Spinal cord (tissue), 10 donors: ENCODE results near the gene HYAL2. TPM values are rescaled to one million over a fixed set of nuclear protein-coding genes. Genes with fewer than 3 reads are reported as not detected.

Source experiments
- DNase-seq, 6 donors: peaks; one replicate each; pipeline versions ENCODE4 v3.0.0 to v3.0.0-alpha.2; 2013 to 2015; ENCODE audit warnings: low spot score in 6 of 6, low read depth in 4 of 6
- H3K27ac ChIP-seq: one replicate; pipeline ENCODE4 v1.5.1; 2013; ENCODE audit warnings: low read depth, low read length, control low read depth
- H3K27me3 ChIP-seq: one replicate; pipeline ENCODE4 v1.6.1; 2013; ENCODE audit warnings: low read length; ENCODE audit not compliant: control insufficient read depth, insufficient read depth
- H3K36me3 ChIP-seq: one replicate; pipeline ENCODE4 v1.6.1; 2013; ENCODE audit warnings: low read length; ENCODE audit not compliant: control insufficient read depth, insufficient read depth
- H3K4me1 ChIP-seq: one replicate; pipeline ENCODE4 v1.6.1; 2013; ENCODE audit warnings: low read length; ENCODE audit not compliant: control insufficient read depth, insufficient read depth
- H3K4me3 ChIP-seq: one replicate; pipeline ENCODE4 v1.5.1; 2013; ENCODE audit warnings: low read depth, low read length, control low read depth
- H3K9me3 ChIP-seq: one replicate; pipeline ENCODE4 v1.6.1; 2013; ENCODE audit warnings: low read length; ENCODE audit not compliant: control insufficient read depth, insufficient read depth
- WGBS: methylation state at CpG from one replicate; pipeline ENCODE4 v1.1.5; 2013; ENCODE audit warnings: missing lambda C conversion rate; ENCODE audit not compliant: insufficient coverage; 5-methylcytosine and 5-hydroxymethylcytosine counted together
- polyA plus RNA-seq, 2 donors: library from polyadenylated mRNA; unstranded; fragments of 120-200 nt; gene quantifications; one replicate each; pipeline ENCODE4 v1.2.1, GENCODE V29; 2013; ENCODE audit not compliant: insufficient read length in 2 of 2
- total RNA-seq, 2 donors: library from RNA; depleted of rRNA in 1 of 2; stranded (reverse); fragments of 120-200 nt in 1 of 2; fragments of >200 nt in 1 of 2; gene quantifications; one replicate each; pipeline versions ENCODE4 v1.2.3 to v1.2.4, GENCODE V29; 2013 to 2014
- donor health status: healthy.

The HYAL2 gene
- total and polyA plus RNA-seq, 4 donors: 30.0 to 92.3 (median 38.1) TPM

- no peak for DNase-seq
- H3K4me1 ChIP-seq: peaks cover 71% of the 10 kb centered on the region
- no peak overlapping the region for H3K4me3 ChIP-seq
- H3K36me3 ChIP-seq: peaks cover 50% of the 10 kb centered on the region
- H3K27me3 ChIP-seq: no peaks in the 10 kb centered on the region
- no peaks in the 10 kb centered on the region for H3K9me3 ChIP-seq
- WGBS: 66% methylated on average over 4 of the region's 5 CpGs
- H3K27ac ChIP-seq: peak overlapping the region; percentile 96
Measured at GRCh38 chr3:50323614-50324199, 1.2 kb upstream of the HYAL2 start.

GRCh38 chr3:50323092-50323600, 601 bp upstream of the HYAL2 start:
- H3K4me3 ChIP-seq: no peak overlapping the region
- no peaks in the 10 kb centered on the region for H3K27me3 ChIP-seq
- H3K9me3 ChIP-seq: no peaks in the 10 kb centered on the region
- WGBS: 44% methylated on average over 4 of the region's 4 CpGs
- no peak for DNase-seq
- peaks cover 71% of the 10 kb centered on the region for H3K4me1 ChIP-seq
- H3K36me3 ChIP-seq: peaks cover 56% of the 10 kb centered on the region
- peak overlapping the region; percentile 96 for H3K27ac ChIP-seq

GRCh38 chr3:50322115-50322385, 495 bp downstream of the HYAL2 start:
- Histone ChIP-seq H3K27me3 (no peaks in the 10 kb centered on the region), H3K4me3 (peak overlapping the region; percentile 89), H3K36me3 (peaks cover 67% of the 10 kb centered on the region), H3K9me3 (no peaks in the 10 kb centered on the region), H3K4me1 (peaks cover 74% of the 10 kb centered on the region), H3K27ac (peak overlapping the region; percentile 96)
- WGBS: 8% methylated on average over 14 of the region's 14 CpGs
- DNase-seq: no peak

- peaks cover 68% of the 10 kb centered on the region for H3K36me3 ChIP-seq
Measured at GRCh38 chr3:50321336-50322114, 1.0 kb downstream of the HYAL2 start.

DNA sequence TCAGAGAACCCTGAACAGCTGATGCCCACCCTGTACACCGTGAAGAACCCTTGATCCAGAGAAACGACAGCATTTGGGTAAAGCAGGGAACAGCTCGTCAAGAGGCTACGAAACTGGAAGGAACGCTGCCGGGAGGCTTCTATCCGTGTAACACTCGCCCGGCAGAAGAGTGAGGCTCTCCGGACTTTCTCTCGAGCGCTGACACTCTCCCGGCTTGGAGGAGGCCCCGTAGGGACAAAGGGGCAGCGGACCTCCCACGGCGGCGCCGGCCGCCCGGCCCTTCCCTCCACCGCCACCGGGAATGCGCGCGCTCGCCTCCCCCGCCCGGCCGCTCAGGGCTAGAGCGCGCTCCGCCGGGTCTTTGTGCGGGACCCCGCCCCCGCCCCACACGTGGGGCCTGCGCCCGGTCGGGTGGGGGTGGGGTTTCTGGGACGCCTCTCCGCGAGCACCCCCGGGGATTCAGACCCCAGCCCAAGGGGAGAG, 1.7 kb downstream of the HYAL2 start:
- Histone ChIP-seq H3K36me3 (peaks cover 68% of the 10 kb centered on the region), H3K4me3 (peak overlapping the region; percentile 89), H3K27ac (peak overlapping the region; percentile 91), H3K27me3 (no peaks in the 10 kb centered on the region), H3K4me1 (peaks cover 73% of the 10 kb centered on the region), H3K9me3 (no peaks in the 10 kb centered on the region)
- 0% methylated on average over 45 of the region's 45 CpGs for WGBS
- peak in 5 of 6 donors; percentile 67 to 95 (median 79) for DNase-seq

More at GRCh38 chr3:50321336-50322114, 1.0 kb downstream of the HYAL2 start:
- Histone ChIP-seq H3K27ac (peak overlapping the region; percentile 96), H3K4me1 (peaks cover 73% of the 10 kb centered on the region), H3K9me3 (no peaks in the 10 kb centered on the region), H3K27me3 (no peaks in the 10 kb centered on the region), H3K4me3 (peak overlapping the region; percentile 89)
- under 1% methylated on average over 57 of the region's 59 CpGs for WGBS
- DNase-seq: peak; percentile 76 to 97 (median 83)

DNA sequence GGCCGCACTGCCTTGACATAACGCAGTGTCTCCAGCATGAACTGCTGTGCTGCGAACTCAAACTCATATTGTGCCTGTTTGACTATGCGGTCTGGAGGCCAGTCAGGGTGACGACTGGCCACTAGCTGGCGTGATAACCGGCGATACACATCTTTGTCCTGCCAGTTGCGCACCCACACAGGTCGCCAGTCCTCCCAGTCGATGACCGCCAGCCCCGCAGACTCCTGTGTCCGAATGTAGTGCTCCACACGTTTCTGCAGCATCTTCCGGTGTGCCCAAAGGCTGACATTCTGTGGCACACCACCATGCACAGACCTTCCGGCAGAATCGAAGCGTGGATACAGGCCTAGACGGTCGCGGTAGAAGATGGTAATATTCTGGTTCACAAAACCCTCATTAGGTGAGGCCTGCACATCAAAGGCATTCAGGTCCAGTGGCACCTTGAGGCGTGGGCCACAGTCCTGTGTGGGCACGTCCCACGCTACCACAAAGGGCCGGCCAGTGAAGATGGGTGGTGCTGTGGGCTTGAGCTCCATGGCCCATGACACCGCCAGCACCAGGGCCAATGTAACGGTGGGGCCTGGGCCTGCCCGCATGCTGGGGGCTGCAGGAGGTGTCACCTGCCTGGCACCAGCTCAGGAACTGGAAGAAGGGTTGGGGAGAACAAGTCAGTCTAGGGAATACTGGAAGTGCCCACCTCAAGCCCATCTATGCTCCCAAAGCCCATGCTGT, 2.5 kb downstream of the HYAL2 start:
- peak overlapping the region; percentile 91 for H3K27ac ChIP-seq

GRCh38 chr3:50319181-50319893, 3.2 kb downstream of the HYAL2 start:
- no peak overlapping the region for H3K27ac ChIP-seq
- WGBS: 88% methylated on average over 15 of the region's 16 CpGs
- H3K27me3 ChIP-seq: no peaks in the 10 kb centered on the region
- peaks cover 71% of the 10 kb centered on the region for H3K36me3 ChIP-seq
- DNase-seq: no peak
- H3K4me3 ChIP-seq: no peak overlapping the region
- H3K9me3 ChIP-seq: no peaks in the 10 kb centered on the region
- peaks cover 69% of the 10 kb centered on the region for H3K4me1 ChIP-seq

More for the DNA sequence above, 2.5 kb downstream of the HYAL2 start:
- peak overlapping the region; percentile 89 for H3K4me3 ChIP-seq
- H3K9me3 ChIP-seq: no peaks in the 10 kb centered on the region
- 82% methylated on average over 26 of the region's 29 CpGs for WGBS
- no peaks in the 10 kb centered on the region for H3K27me3 ChIP-seq
- peaks cover 73% of the 10 kb centered on the region for H3K4me1 ChIP-seq
- DNase-seq: no peak
- H3K36me3 ChIP-seq: peaks cover 68% of the 10 kb centered on the region

- Histone ChIP-seq H3K4me1 (peaks cover 62% of the 10 kb centered on the region), H3K27me3 (no peaks in the 10 kb centered on the region), H3K36me3 (peaks cover 67% of the 10 kb centered on the region), H3K27ac (no peak overlapping the region), H3K4me3 (no peak overlapping the region), H3K9me3 (no peaks in the 10 kb centered on the region)
- 96% methylated on average over 9 of the region's 10 CpGs for WGBS
- DNase-seq: no peak
Measured at GRCh38 chr3:50318615-50319014, 3.9 kb downstream of the HYAL2 start.

DNA sequence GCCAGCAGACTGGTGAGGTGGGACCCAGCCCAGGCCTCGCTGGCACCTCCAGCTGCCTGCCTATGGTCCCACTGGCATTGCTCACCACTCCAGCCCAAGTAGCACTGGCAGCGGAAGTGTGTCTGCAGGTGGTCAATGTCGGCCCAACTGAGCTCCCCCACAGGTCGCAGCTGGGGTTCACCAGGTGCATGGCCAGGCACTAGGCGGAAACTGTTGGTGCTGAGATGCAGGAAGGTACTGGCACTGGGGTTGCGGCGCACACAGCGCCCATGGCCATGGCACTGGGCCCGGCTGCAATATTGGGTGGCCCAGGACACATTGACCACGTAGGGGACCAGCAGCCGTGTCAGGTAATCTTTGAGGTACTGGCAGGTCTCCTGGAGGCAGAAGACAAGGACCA, 4.4 kb downstream of the HYAL2 start:
- Histone ChIP-seq H3K27me3 (no peaks in the 10 kb centered on the region), H3K4me3 (no peak overlapping the region), H3K4me1 (peaks cover 57% of the 10 kb centered on the region), H3K9me3 (no peaks in the 10 kb centered on the region), H3K27ac (no peak overlapping the region), H3K36me3 (peaks cover 63% of the 10 kb centered on the region)
- no peak for DNase-seq
- WGBS: 94% methylated on average over 11 of the region's 11 CpGs
